Measurements from ENCODE around the gene CHI3L2.

Gene CHI3L2

DNA sequence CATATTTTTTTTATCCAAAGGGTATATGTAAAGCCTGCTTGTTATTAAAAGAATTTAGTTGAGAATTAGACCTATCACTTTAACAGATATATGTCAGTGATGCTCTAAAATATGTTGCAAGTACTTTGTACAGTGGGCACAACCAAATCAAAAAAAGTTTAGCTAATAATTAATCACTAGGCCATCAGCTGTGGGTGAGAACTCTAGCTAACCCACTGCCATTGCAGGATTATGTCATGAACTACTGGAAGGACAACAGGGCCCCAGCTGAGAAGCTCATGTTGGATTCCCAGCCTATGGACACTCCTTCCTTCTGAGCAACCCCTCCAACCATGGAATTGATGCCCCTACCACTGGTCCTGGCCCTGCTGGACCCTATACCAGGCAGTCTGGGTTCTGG lies 56.3 kb downstream of the CHI3L2 start:
- in situ Hi-C loops (cut with MboI; ENCODE audit: low pct_unique_long_range_greater_than_20kb, low sequenced_read_pairs, unreplicated experiment), result no loop called here
- TF ChIP-seq, protein P1, sequence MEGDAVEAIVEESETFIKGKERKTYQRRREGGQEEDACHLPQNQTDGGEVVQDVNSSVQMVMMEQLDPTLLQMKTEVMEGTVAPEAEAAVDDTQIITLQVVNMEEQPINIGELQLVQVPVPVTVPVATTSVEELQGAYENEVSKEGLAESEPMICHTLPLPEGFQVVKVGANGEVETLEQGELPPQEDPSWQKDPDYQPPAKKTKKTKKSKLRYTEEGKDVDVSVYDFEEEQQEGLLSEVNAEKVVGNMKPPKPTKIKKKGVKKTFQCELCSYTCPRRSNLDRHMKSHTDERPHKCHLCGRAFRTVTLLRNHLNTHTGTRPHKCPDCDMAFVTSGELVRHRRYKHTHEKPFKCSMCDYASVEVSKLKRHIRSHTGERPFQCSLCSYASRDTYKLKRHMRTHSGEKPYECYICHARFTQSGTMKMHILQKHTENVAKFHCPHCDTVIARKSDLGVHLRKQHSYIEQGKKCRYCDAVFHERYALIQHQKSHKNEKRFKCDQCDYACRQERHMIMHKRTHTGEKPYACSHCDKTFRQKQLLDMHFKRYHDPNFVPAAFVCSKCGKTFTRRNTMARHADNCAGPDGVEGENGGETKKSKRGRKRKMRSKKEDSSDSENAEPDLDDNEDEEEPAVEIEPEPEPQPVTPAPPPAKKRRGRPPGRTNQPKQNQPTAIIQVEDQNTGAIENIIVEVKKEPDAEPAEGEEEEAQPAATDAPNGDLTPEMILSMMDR (IDR thresholded peaks at IDR 0.05; ENCODE audit: extremely low read depth, insufficient read depth, missing control alignments), result no peak
- no peak for DNase-seq (ENCODE audit: low spot score)

DNA sequence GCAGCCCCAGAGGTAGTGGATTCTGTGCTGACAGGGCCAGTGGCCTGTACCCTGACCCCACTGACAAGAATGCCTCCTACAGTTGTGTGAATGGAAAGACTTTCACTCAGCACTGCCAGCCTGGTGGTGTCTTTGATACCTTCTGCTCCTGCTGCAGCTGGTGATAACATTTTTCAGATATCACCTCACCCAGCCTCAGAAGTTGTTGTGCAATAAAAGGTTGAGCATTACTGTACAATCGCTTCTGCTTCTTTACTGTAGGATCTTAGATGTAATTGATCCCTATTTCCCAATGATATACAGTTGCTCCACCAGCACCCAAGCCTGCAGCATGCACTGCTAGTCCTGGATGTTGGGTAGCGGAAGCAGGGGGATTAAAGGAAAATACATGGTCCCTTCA lies 58.4 kb downstream of the CHI3L2 start:
- in situ Hi-C loops (cut with MboI; ENCODE audit: low pct_unique_long_range_greater_than_20kb, low sequenced_read_pairs, unreplicated experiment), result no loop called here
- TF ChIP-seq, protein P1 (IDR thresholded peaks at IDR 0.05; ENCODE audit: extremely low read depth, insufficient read depth, missing control alignments), result no peak
- DNase-seq (ENCODE audit: low spot score), result no peak

DNA sequence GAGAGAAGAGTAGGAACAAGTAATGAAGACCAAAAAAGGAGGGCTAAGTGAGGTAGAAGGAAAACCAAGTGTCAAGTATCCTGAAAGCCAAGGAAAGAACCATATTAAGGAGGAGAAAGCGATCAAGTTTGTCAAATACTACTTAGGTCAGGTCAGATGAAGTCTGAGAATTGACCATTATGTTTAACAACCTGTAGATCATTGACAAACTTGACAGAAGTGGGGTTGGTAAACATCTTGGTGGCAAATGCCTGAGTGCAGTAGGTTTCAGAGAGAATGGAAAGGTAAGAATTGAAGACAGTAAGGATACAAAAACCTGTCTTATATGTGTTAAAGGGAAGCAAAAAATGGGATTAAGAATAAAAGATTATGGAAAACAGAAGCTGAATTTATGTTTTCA lies 59.4 kb downstream of the CHI3L2 start:
- in situ Hi-C loops (cut with MboI; ENCODE audit: low pct_unique_long_range_greater_than_20kb, low sequenced_read_pairs, unreplicated experiment), result no loop called here
- TF ChIP-seq, protein P1 (IDR thresholded peaks at IDR 0.05; ENCODE audit: extremely low read depth, insufficient read depth, missing control alignments), result no peak
- no peak for DNase-seq (ENCODE audit: low spot score)

DNA sequence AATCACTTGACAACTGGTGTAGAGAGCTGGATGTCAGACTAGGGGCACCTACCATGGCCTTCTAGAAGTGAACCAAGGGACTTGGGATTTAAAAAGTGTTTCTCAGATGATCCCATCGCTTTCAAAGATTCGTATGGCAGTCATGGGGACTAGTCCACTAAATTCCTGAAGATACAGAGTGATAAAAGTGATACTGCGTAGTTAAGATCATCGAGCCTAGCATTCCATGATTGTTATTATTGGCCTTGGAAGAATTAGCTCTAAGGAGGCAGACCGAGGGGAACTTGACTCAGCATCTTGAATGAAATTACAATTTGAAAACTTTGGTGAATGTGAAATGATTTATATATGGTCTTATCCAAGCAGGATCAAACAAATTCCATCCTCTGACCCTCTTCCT lies 61.9 kb downstream of the CHI3L2 start:
- TF ChIP-seq, protein P1 (IDR thresholded peaks at IDR 0.05; ENCODE audit: extremely low read depth, insufficient read depth, missing control alignments), result no peak
- in situ Hi-C loops (cut with MboI; ENCODE audit: low pct_unique_long_range_greater_than_20kb, low sequenced_read_pairs, unreplicated experiment), result no loop called here

DNA sequence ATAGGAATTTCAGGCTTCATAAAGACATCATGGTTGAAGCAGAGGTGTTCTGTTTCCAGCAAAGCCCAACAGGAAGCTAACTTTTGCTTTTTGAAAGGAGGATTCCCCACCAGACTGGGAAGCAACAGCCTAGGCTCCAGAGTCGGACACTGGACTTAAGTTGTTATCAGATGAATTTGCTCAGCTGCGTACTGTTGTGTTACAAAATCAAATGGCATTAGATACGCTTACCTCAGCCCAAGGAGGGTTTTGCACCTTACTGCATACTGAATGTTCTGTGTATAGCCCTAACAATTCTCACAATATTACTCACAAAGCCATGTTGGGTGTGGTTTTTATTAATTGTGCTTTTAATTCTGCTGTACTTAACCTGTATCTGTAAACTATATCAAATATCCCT lies 62.6 kb downstream of the CHI3L2 start:
- no peak for DNase-seq (ENCODE audit: low spot score)
- TF ChIP-seq, protein P1 (IDR thresholded peaks at IDR 0.05; ENCODE audit: extremely low read depth, insufficient read depth, missing control alignments), result no peak
- in situ Hi-C loops (cut with MboI; ENCODE audit: low pct_unique_long_range_greater_than_20kb, low sequenced_read_pairs, unreplicated experiment), result no loop called here

More for the DNA sequence above, 61.9 kb downstream of the CHI3L2 start:
- DNase-seq (ENCODE audit: low spot score), result no peak

DNA sequence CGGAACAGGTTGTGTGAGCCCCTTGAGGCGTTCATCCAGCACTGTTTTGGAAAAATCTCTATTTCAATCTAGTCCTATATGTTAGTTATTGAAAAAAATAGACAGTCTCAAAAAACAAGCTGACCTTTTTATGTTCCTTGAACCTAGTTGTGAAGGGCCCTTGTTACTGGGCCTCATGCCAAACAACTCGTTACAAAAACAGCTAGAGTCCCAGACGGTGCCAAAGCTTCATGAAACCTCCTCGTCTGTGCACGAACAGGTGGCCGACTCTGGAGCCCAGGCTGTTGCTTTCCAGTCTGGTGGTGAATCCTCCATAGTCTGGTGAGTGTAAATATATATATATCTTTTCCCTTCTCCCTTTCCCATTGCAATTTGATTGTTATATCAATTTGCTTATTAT lies 63.1 kb downstream of the CHI3L2 start, which contains the start of gene CHIA:
TSS of gene CHIA (plus strand) at position 222 of the 400 bp plus-strand sequence. CDS start 19,617 bp downstream, outside the sequence.
- TF ChIP-seq, protein P1 (IDR thresholded peaks at IDR 0.05; ENCODE audit: extremely low read depth, insufficient read depth, missing control alignments), result no peak
- no peak for DNase-seq (ENCODE audit: low spot score)
- in situ Hi-C loops (cut with MboI; ENCODE audit: low pct_unique_long_range_greater_than_20kb, low sequenced_read_pairs, unreplicated experiment), result no loop called here

All from GM13977 (cell line).